NT2/D1 (cell line): Measurements from ENCODE around the gene CCDC74A.
"Not testable (repeated sequence)": the region's sequence is repeated elsewhere in the genome, so short reads cannot be mapped to it uniquely, and the experiment has no call there.

Experiments
- SUZ12 ChIP-seq: IDR thresholded peaks from 2 replicates; pipeline ENCODE4 v1.6.1; 2011; ENCODE audit not compliant: insufficient read length, insufficient read depth; ENCODE audit errors: extremely low read depth
- YY1 ChIP-seq: IDR thresholded peaks from 2 replicates; pipeline ENCODE4 v1.6.1; 2011; ENCODE audit not compliant: insufficient read length, insufficient read depth
- ZNF274 ChIP-seq: IDR thresholded peaks from 2 replicates; pipeline ENCODE4 v1.6.1; 2011; ENCODE audit warnings: mild to moderate bottlenecking, low read depth, low read length

- not testable (repeated sequence) for TF ChIP-seq SUZ12, YY1, ZNF274
Observed at GRCh38 chr2:131534317-131534672, 6.6 kb downstream of the CCDC74A start.
